GM23338 (cell line): ENCODE data around the gene TRIM27. TPM values are rescaled to one million over a fixed set of nuclear protein-coding genes. Genes with fewer than 3 reads are reported as not detected.
"Not testable (repeated sequence)": the region's sequence is repeated elsewhere in the genome, so short reads cannot be mapped to it uniquely, and the experiment has no call there.

Experiments
- ATAC-seq: fragments of 200-7000 bp; cut with Tn5 transposase; 3 replicates; pipeline ENCODE4 v1.9.1; 2020
- DNase-seq: peaks from one replicate; pipeline ENCODE4 v3.0.0-alpha.2; 2015; ENCODE audit warnings: low spot score
- H2AFZ ChIP-seq: fragments of 200-600 bp; sonication (generic); 2 replicates; pipeline ENCODE4 v1.8.0; 2016; ENCODE audit warnings: antibody characterized with exemption, mild to moderate bottlenecking, moderate library complexity
- H3F3A ChIP-seq: fragments of 200-600 bp; sonication (generic); replicated peaks from 2 replicates; pipeline ENCODE4 v1.8.0; 2017; ENCODE audit warnings: antibody characterized with exemption, mixed run types, low read depth
- H3K27ac ChIP-seq: fragments of 200-600 bp; sonication (generic); 2 replicates; pipeline ENCODE4 v1.6.1; 2016; ENCODE audit warnings: low read depth
- H3K27me3 ChIP-seq: fragments of 200-600 bp; sonication (generic); 2 replicates; pipeline ENCODE4 v1.8.0; 2016; ENCODE audit warnings: mild to moderate bottlenecking, mixed run types, moderate library complexity; ENCODE audit not compliant: insufficient read depth
- H3K36me3 ChIP-seq: fragments of 200-600 bp; sonication (generic); 2 replicates; pipeline ENCODE4 v1.8.0; 2016; ENCODE audit warnings: mild to moderate bottlenecking; ENCODE audit not compliant: insufficient read depth
- H3K4me1 ChIP-seq: fragments of 200-600 bp; sonication (generic); 2 replicates; pipeline ENCODE4 v1.8.0; 2016; ENCODE audit warnings: mild to moderate bottlenecking, moderate library complexity; ENCODE audit not compliant: insufficient read depth
- H3K4me2 ChIP-seq: fragments of 200-600 bp; sonication (generic); 2 replicates; pipeline ENCODE4 v1.7.1; 2017; ENCODE audit warnings: mixed run types
- H3K4me3 ChIP-seq: fragments of 200-600 bp; sonication (generic); 2 replicates; pipeline ENCODE4 v1.6.1; 2016; ENCODE audit warnings: mixed run types
- H3K79me2 ChIP-seq: fragments of 200-600 bp; sonication (generic); replicated peaks from 2 replicates; pipeline ENCODE4 v1.8.0; 2017; ENCODE audit warnings: mild to moderate bottlenecking; ENCODE audit not compliant: insufficient read depth
- H3K9me2 ChIP-seq: fragments of 200-600 bp; sonication (generic); 2 replicates; pipeline ENCODE4 v1.8.0; 2017; ENCODE audit not compliant: insufficient read depth
- H4K20me1 ChIP-seq: fragments of 200-600 bp; sonication (generic); replicated peaks from 2 replicates; pipeline ENCODE4 v1.8.0; 2017; ENCODE audit warnings: mild to moderate bottlenecking; ENCODE audit not compliant: insufficient read depth
- H3K27ac Mint-ChIP-seq: 2 replicates; pipeline ENCODE4 v1.8.0; 2020; ENCODE audit warnings: inconsistent platforms, mild to moderate bottlenecking, moderate library complexity, mixed read lengths
- H3K27me3 Mint-ChIP-seq: 3 replicates; pipeline ENCODE4 v1.8.0; 2022; ENCODE audit warnings: low read depth, mild to moderate bottlenecking, moderate library complexity, mixed read lengths, inconsistent platforms; ENCODE audit not compliant: insufficient read depth, poor library complexity
- H3K36me3 Mint-ChIP-seq: 3 replicates; pipeline ENCODE4 v1.8.0; 2021; ENCODE audit warnings: low read depth, mild to moderate bottlenecking, inconsistent platforms, moderate library complexity, mixed read lengths
- H3K4me1 Mint-ChIP-seq: 3 replicates; pipeline ENCODE4 v1.8.0; 2020; ENCODE audit warnings: mild to moderate bottlenecking, inconsistent platforms, mixed read lengths
- H3K4me3 Mint-ChIP-seq: 3 replicates; pipeline ENCODE4 v1.8.0; 2021; ENCODE audit warnings: moderate library complexity, mild to moderate bottlenecking, inconsistent platforms, mixed read lengths
- H3K9me3 Mint-ChIP-seq: 3 replicates; pipeline ENCODE4 v1.8.0; 2020; ENCODE audit warnings: moderate library complexity, mild to moderate bottlenecking, inconsistent platforms, mixed read lengths
- NANOG ChIP-seq: IDR thresholded peaks from 2 replicates; pipeline ENCODE4 v1.6.1; 2016; ENCODE audit warnings: antibody characterized with exemption, borderline replicate concordance
- POLR2AphosphoS5 ChIP-seq: IDR thresholded peaks from 2 replicates; pipeline ENCODE4 v1.6.1; 2016; ENCODE audit warnings: antibody characterized with exemption, low read depth
- STAT1 ChIP-seq: IDR thresholded peaks from one replicate; pipeline ENCODE4 v1.6.1; 2016; ENCODE audit warnings: antibody characterized with exemption; ENCODE audit not compliant: unreplicated experiment
- polyA plus RNA-seq: library from polyadenylated mRNA; unstranded; fragments of >200 nt; fragmentation: Nextera tagmentation; extraction: Ambion mirVana; gene quantifications from 2 replicates; pipeline ENCODE4 v1.2.1, GENCODE V29; 2016
- total RNA-seq: library from RNA; depleted of rRNA; stranded (reverse); fragments of >200 nt; shearing (Covaris generic); gene quantifications from 2 replicates; pipeline ENCODE4 v1.2.3, GENCODE V29; 2014
- TF ChIP-seq, protein P1 (sequence below), 2 experiments: fragments of 200-600 bp in 1 of 2; sonication (generic) in 1 of 2; conservative IDR thresholded peaks; 2 replicates each; pipeline versions ENCODE4 v1.5.1 to v1.6.1; 2016 to 2017; ENCODE audit warnings: antibody characterized with exemption in 2 of 2, low read depth in 2 of 2, mild to moderate bottlenecking in 2 of 2, moderate library complexity in 1 of 2

Gene TRIM27
- total and polyA plus RNA-seq, 2 experiments from 2014 or later = 43.1 to 127 TPM

DNA sequence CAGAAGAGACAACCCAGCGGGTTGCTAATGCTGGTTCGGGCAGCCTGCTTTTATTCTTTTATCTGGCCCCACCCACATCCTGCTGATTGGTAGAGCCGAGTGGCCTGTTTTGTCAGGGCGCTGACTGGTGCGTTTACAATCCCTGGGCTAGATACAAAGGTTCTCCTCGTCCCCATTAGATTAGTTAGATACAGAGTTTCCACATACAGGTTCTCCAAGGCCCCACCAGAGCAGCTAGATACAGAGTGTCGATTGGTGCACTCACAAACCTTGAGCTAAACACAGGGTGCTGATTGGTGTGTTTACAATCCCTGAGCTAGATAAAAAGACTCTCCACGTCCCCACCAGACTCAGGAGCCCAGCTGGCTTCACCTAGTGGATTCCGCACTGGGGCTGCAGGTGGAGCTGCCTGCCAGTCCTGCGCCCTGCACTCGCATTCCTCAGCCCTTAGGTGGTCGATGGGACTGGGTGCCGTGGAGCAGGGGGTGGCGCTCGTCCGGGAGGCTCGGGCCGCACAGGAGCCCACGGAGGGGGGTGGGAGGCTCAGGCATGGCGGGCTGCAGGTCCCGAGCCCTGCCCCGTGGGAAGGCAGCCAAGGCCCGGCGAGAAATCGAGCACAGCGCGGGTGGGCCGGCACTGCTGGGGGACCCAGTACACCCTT lies 51.5 kb downstream of the TRIM27 start:
- H3K27me3 ChIP-seq, H3K36me3 ChIP-seq, H3K27ac Mint-ChIP-seq, H2AFZ ChIP-seq, H3K4me3 Mint-ChIP-seq, H4K20me1 ChIP-seq, H3K36me3 Mint-ChIP-seq, H3K79me2 ChIP-seq, H3K4me3 ChIP-seq, H3K4me2 ChIP-seq, H3K9me2 ChIP-seq, DNase-seq, ATAC-seq, H3K27ac ChIP-seq, H3F3A ChIP-seq: not testable (repeated sequence)
- peaks cover 12% of the 10 kb centered on the region for H3K27me3 Mint-ChIP-seq
- peaks cover 10% of the 10 kb centered on the region for H3K4me1 ChIP-seq
- peaks cover 22% of the 10 kb centered on the region for H3K4me1 Mint-ChIP-seq
- peaks cover 10% of the 10 kb centered on the region; the same call in 2 of the 3 replicates for H3K9me3 Mint-ChIP-seq
- TF ChIP-seq, protein P1, sequence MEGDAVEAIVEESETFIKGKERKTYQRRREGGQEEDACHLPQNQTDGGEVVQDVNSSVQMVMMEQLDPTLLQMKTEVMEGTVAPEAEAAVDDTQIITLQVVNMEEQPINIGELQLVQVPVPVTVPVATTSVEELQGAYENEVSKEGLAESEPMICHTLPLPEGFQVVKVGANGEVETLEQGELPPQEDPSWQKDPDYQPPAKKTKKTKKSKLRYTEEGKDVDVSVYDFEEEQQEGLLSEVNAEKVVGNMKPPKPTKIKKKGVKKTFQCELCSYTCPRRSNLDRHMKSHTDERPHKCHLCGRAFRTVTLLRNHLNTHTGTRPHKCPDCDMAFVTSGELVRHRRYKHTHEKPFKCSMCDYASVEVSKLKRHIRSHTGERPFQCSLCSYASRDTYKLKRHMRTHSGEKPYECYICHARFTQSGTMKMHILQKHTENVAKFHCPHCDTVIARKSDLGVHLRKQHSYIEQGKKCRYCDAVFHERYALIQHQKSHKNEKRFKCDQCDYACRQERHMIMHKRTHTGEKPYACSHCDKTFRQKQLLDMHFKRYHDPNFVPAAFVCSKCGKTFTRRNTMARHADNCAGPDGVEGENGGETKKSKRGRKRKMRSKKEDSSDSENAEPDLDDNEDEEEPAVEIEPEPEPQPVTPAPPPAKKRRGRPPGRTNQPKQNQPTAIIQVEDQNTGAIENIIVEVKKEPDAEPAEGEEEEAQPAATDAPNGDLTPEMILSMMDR (conservative IDR thresholded peaks at IDR 0.05; ENCODE audit: low read depth in 2 of 2) = 0 out of 4 replicates have a peak, but pooled peaks of 1 of the 2 experiments have one; percentile 24

DNA sequence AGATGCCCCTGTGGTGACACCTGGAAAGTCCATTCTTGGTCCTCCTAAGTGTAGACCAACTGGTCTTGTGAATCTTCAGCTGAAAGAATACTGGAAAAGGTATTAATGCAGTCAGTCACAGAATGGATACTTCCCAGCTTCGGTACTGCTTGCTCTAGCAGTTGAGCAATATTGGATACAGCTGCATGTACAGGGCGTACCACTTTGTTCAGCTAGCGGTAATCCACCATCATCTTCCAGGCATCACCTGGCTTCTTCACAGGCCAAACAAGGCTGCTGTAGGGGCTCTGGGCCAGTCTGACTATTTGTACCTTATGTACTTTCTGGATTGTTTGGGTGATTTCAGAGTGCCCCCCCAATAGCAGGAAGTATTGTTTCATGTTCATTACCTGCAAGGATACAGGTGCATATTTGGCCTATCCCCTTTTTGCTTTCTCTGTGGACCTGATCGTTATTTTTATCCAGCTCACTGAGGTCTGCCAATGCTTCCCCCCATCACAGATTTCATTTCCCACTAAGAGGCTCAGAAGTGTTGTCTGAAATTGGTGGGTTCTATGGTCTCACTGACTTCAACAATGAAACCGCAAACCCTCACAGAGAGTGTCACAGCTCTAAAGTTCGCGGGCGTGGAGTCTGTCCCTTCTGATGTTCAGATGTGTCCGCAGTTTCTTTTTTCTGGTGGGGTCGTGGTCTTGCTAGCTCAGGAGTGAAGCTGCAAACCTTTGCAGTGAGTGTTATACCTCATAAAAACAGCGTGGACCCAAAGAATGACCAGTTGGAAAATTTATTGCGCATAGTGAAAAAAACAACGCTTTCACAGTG lies 52.2 kb downstream of the TRIM27 start:
- no peak for ATAC-seq
- no peak overlapping the region for H3K27ac ChIP-seq
- TF ChIP-seq NANOG (no peak), STAT1 (no peak), POLR2AphosphoS5 (peak; percentile 35; the same call in 1 of the 2 replicates)
- no peaks in the 10 kb centered on the region for H3K36me3 ChIP-seq
- no peak overlapping the region for H2AFZ ChIP-seq
- Mint-ChIP-seq H3K27me3 (peaks cover 15% of the 10 kb centered on the region), H3K9me3 (peaks cover 10% of the 10 kb centered on the region; the same call in 2 of the 3 replicates), H3K4me1 (peaks cover 26% of the 10 kb centered on the region), H3K36me3 (peaks cover 7% of the 10 kb centered on the region; the same call in 2 of the 3 replicates), H3K27ac (no peak overlapping the region), H3K4me3 (no peak overlapping the region; the same call in 2 of the 3 replicates)
- no peaks in the 10 kb centered on the region for H3K9me2 ChIP-seq
- peaks cover 15% of the 10 kb centered on the region for H3K4me1 ChIP-seq
- no peak overlapping the region for H3K4me3 ChIP-seq
- no peak for DNase-seq
- H4K20me1 ChIP-seq = no peaks in the 10 kb centered on the region
- peaks cover 6% of the 10 kb centered on the region for H3F3A ChIP-seq
- H3K79me2 ChIP-seq = no peaks in the 10 kb centered on the region
- no peaks in the 10 kb centered on the region for H3K27me3 ChIP-seq
- no peak overlapping the region for H3K4me2 ChIP-seq

DNA sequence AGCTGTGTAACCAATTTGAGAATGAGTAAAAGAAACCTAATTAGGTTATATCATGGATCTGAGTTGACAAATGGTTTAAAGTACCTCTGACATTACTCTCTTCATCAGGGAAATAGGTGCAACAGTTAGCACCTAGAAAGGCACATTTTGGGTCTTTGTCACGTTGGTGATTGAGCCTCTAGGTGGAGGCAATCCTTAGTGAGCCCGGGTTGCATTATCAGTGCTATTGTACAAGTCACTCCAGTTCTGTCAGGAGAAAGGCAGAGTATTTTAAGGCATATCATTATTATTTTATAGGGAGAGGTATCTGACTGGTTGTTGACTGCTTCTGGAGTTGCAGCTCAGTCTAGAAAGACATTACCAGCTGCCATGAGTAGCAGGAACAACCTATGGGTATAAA lies 54.9 kb downstream of the TRIM27 start:
- H3K36me3 Mint-ChIP-seq = peaks cover 20% of the 10 kb centered on the region; the same call in 2 of the 3 replicates
- Histone ChIP-seq H2AFZ (no peak overlapping the region), H3K79me2 (no peaks in the 10 kb centered on the region), H3K36me3 (no peaks in the 10 kb centered on the region), H3K9me2 (no peaks in the 10 kb centered on the region), H3K27ac (no peak overlapping the region), H4K20me1 (no peaks in the 10 kb centered on the region), H3K4me1 (peaks cover 11% of the 10 kb centered on the region), H3K27me3 (peaks cover 14% of the 10 kb centered on the region), H3F3A (peaks cover 19% of the 10 kb centered on the region), H3K4me2 (no peak overlapping the region), H3K4me3 (no peak overlapping the region)
- H3K27ac Mint-ChIP-seq = no peak overlapping the region
- DNase-seq (no peak), ATAC-seq (no peak)
- peaks cover 10% of the 10 kb centered on the region for H3K4me1 Mint-ChIP-seq
- H3K27me3 Mint-ChIP-seq = peaks cover 23% of the 10 kb centered on the region
- H3K9me3 Mint-ChIP-seq = peaks cover 26% of the 10 kb centered on the region
- no peak overlapping the region for H3K4me3 Mint-ChIP-seq
- TF ChIP-seq, protein P1 (conservative IDR thresholded peaks at IDR 0.05; ENCODE audit: low read depth in 2 of 2) = peak in 1 of 2 experiments; percentile 21; a peak in 2 of 4 replicates
